H9 (cell line): ENCODE data around the gene NPHS2. TPM values are rescaled to one million over a fixed set of nuclear protein-coding genes. Genes with fewer than 3 reads are reported as not detected.

Experiments
- DNase-seq: peaks from one replicate; pipeline ENCODE4 v3.0.0-alpha.2; 2017
- H2AFZ ChIP-seq: one replicate; pipeline ENCODE4 v1.6.1; 2013; ENCODE audit warnings: mild to moderate bottlenecking, low read length, control low read depth, moderate library complexity
- H2AK5ac ChIP-seq: 2 replicates; pipeline ENCODE4 v1.6.1; 2013; ENCODE audit warnings: low read length, control low read depth, mixed read lengths; ENCODE audit not compliant: insufficient read length
- H2BK120ac ChIP-seq: one replicate; pipeline ENCODE4 v1.6.1; 2013; ENCODE audit warnings: low read depth, mild to moderate bottlenecking, low read length, control low read depth, inconsistent platforms; ENCODE audit not compliant: poor library complexity, severe bottlenecking
- H2BK12ac ChIP-seq: 2 replicates; pipeline ENCODE4 v1.6.1; 2013; ENCODE audit warnings: low read length, control low read depth, mixed read lengths, low read depth; ENCODE audit not compliant: insufficient read length
- H2BK15ac ChIP-seq: 2 replicates; pipeline ENCODE4 v1.6.1; 2013; ENCODE audit warnings: low read depth, low read length, control low read depth
- H2BK20ac ChIP-seq: one replicate; pipeline ENCODE4 v1.6.1; 2013; ENCODE audit warnings: low read depth, mild to moderate bottlenecking, low read length, control low read depth, inconsistent platforms; ENCODE audit not compliant: poor library complexity, severe bottlenecking
- H2BK5ac ChIP-seq: 2 replicates; pipeline ENCODE4 v1.6.1; 2013; ENCODE audit warnings: low read length, control low read depth, mixed read lengths; ENCODE audit not compliant: insufficient read length
- H3K14ac ChIP-seq: 2 replicates; pipeline ENCODE4 v1.6.1; 2013; ENCODE audit warnings: low read length, control low read depth; ENCODE audit not compliant: insufficient read depth
- H3K18ac ChIP-seq: 2 replicates; pipeline ENCODE4 v1.6.1; 2013; ENCODE audit warnings: low read depth, mild to moderate bottlenecking, mixed read lengths, low read length, control low read depth; ENCODE audit not compliant: insufficient read length
- H3K23ac ChIP-seq: 2 replicates; pipeline ENCODE4 v1.6.1; 2013; ENCODE audit warnings: low read length, control low read depth, mixed read lengths, low read depth; ENCODE audit not compliant: insufficient read length
- H3K23me2 ChIP-seq: 2 replicates; pipeline ENCODE4 v1.6.1; 2013; ENCODE audit warnings: low read depth, mild to moderate bottlenecking, mixed read lengths, low read length, control low read depth; ENCODE audit not compliant: insufficient read length, poor library complexity, severe bottlenecking
- H3K27ac ChIP-seq: 2 replicates; pipeline ENCODE4 v1.5.1; 2013; ENCODE audit warnings: low read length, control low read depth, mixed read lengths, low read depth; ENCODE audit not compliant: insufficient read length
- H3K27me3 ChIP-seq: 2 replicates; pipeline ENCODE4 v1.6.1; 2013; ENCODE audit warnings: low read length, control low read depth, inconsistent platforms; ENCODE audit not compliant: insufficient read depth
- H3K4ac ChIP-seq: 2 replicates; pipeline ENCODE4 v1.6.1; 2013; ENCODE audit warnings: low read depth, mild to moderate bottlenecking, control low read depth, inconsistent platforms, low read length, moderate library complexity
- H3K4me1 ChIP-seq: 2 replicates; pipeline ENCODE4 v1.6.1; 2013; ENCODE audit warnings: low read length, control low read depth, inconsistent platforms; ENCODE audit not compliant: insufficient read depth
- H3K4me2 ChIP-seq: 2 replicates; pipeline ENCODE4 v1.6.1; 2013; ENCODE audit warnings: low read length, control low read depth, mixed read lengths; ENCODE audit not compliant: insufficient read length, insufficient read depth
- H3K56ac ChIP-seq: 2 replicates; pipeline ENCODE4 v1.6.1; 2013; ENCODE audit warnings: low read depth, mild to moderate bottlenecking, mixed read lengths, low read length, control low read depth; ENCODE audit not compliant: insufficient read length
- H3K79me1 ChIP-seq: 2 replicates; pipeline ENCODE4 v1.6.1; 2013; ENCODE audit warnings: low read depth, mild to moderate bottlenecking, moderate library complexity, low read length, control low read depth, inconsistent platforms; ENCODE audit not compliant: insufficient read depth, poor library complexity, severe bottlenecking
- H3K79me2 ChIP-seq: 2 replicates; pipeline ENCODE4 v1.6.1; 2013; ENCODE audit warnings: low read length, control low read depth, inconsistent platforms; ENCODE audit not compliant: insufficient read depth
- H3K9ac ChIP-seq: 2 replicates; pipeline ENCODE4 v1.6.1; 2013; ENCODE audit warnings: low read length, control low read depth, mixed read lengths; ENCODE audit not compliant: insufficient read length; ENCODE audit errors: extremely low read depth
- H3K9me3 ChIP-seq: one replicate; pipeline ENCODE4 v1.6.1; 2013; ENCODE audit warnings: low read depth, low read length, inconsistent platforms; ENCODE audit not compliant: control insufficient read depth
- H3T11ph ChIP-seq: one replicate; pipeline ENCODE4 v1.6.1; 2013; ENCODE audit warnings: mild to moderate bottlenecking, low read length, control low read depth, inconsistent platforms
- H4K20me1 ChIP-seq: one replicate; pipeline ENCODE4 v1.6.1; 2013; ENCODE audit not compliant: control insufficient read depth, insufficient read length, insufficient read depth
- H4K5ac ChIP-seq: 2 replicates; pipeline ENCODE4 v1.6.1; 2013; ENCODE audit warnings: low read depth, mild to moderate bottlenecking, mixed read lengths, low read length, control low read depth; ENCODE audit not compliant: insufficient read length
- H4K8ac ChIP-seq: replicated peaks from 2 replicates; pipeline ENCODE4 v1.6.1; 2013; ENCODE audit warnings: low read length, control low read depth, mixed read lengths, low read depth; ENCODE audit not compliant: insufficient read length
- H4K91ac ChIP-seq: 2 replicates; pipeline ENCODE4 v1.6.1; 2013; ENCODE audit warnings: low read depth, mild to moderate bottlenecking, moderate library complexity, mixed read lengths, low read length, control low read depth; ENCODE audit not compliant: insufficient read length
- H3K27ac Mint-ChIP-seq, 3 experiments: 2 replicates in 2 of 3; 3 replicates in 1 of 3; pipeline ENCODE4 v1.8.0; 2020 to 2021; ENCODE audit warnings: mixed read lengths in 3 of 3, mild to moderate bottlenecking in 1 of 3, moderate library complexity in 1 of 3
- H3K27me3 Mint-ChIP-seq: 2 replicates; pipeline ENCODE4 v1.8.0; 2021; ENCODE audit warnings: low read depth, mild to moderate bottlenecking, moderate library complexity, mixed read lengths
- H3K36me3 Mint-ChIP-seq, 3 experiments: 2 replicates in 2 of 3; 3 replicates in 1 of 3; pipeline ENCODE4 v1.8.0; 2020 to 2021; ENCODE audit warnings: low read depth in 3 of 3, mixed read lengths in 3 of 3; ENCODE audit not compliant: insufficient read depth in 1 of 3
- H3K4me1 Mint-ChIP-seq, 2 experiments: 2 replicates each; pipeline ENCODE4 v1.8.0; 2020; ENCODE audit warnings: mixed read lengths in 2 of 2
- H3K4me3 Mint-ChIP-seq, 2 experiments: 2 replicates in 1 of 2; 3 replicates in 1 of 2; pipeline ENCODE4 v1.8.0; 2020 to 2021; ENCODE audit warnings: mild to moderate bottlenecking in 2 of 2, mixed read lengths in 2 of 2, moderate library complexity in 1 of 2
- H3K9me3 Mint-ChIP-seq, 2 experiments: 2 replicates in 1 of 2; 3 replicates in 1 of 2; pipeline ENCODE4 v1.8.0; 2020; ENCODE audit warnings: mild to moderate bottlenecking in 2 of 2, mixed read lengths in 2 of 2, moderate library complexity in 1 of 2
- CTCF ChIP-seq: fragments of 200-600 bp; sonication (generic); conservative IDR thresholded peaks from 3 replicates; pipeline ENCODE4 v1.8.0; 2021; ENCODE audit warnings: antibody characterized with exemption, mild to moderate bottlenecking
- WGBS: extraction: QIAGEN DNeasy Blood & Tissue Kit; methylation state at CpG from one replicate; pipeline ENCODE4 v1.1.7; 2013; ENCODE audit warnings: missing lambda C conversion rate, low lambda C conversion rate, mixed read lengths; ENCODE audit not compliant: insufficient read length; ENCODE audit errors: extremely low coverage; 5-methylcytosine and 5-hydroxymethylcytosine counted together
- total RNA-seq: library from RNA; stranded (reverse); gene quantifications from 2 replicates; pipeline ENCODE4 v1.2.1, GENCODE V29; 2021

Gene NPHS2
- total RNA-seq, 1 experiment from 2014 or later, result not detected

- Mint-ChIP-seq H3K9me3 (peaks cover 3 to 7% of the 10 kb centered on the region in 2 experiments; a peak in 4 of 5 replicates), H3K4me1 (peaks cover 21 to 24% of the 10 kb centered on the region in 2 experiments), H3K27me3 (peaks cover 47% of the 10 kb centered on the region), H3K36me3 (peaks cover 0 to 1% (median 0%) of the 10 kb centered on the region in 3 experiments; a peak in 2 of 7 replicates), H3K4me3 (no peak overlapping the region; a peak in 1 of 5 replicates), H3K27ac (no peak overlapping the region)
- no peak for TF ChIP-seq CTCF
- Histone ChIP-seq H3K79me1 (no peaks in the 10 kb centered on the region), H3K9me3 (no peaks in the 10 kb centered on the region), H2AFZ (no peak overlapping the region), H2BK15ac (no peak overlapping the region), H3K14ac (no peak overlapping the region), H3K18ac (no peak overlapping the region), H3K4me2 (no peak overlapping the region), H2BK20ac (no peak overlapping the region), H2BK12ac (no peak overlapping the region), H3K9ac (no peak overlapping the region), H2AK5ac (no peak overlapping the region), H3K23me2 (no peaks in the 10 kb centered on the region), H3T11ph (no peak overlapping the region), H3K27ac (no peak overlapping the region), H3K79me2 (no peaks in the 10 kb centered on the region), H4K5ac (no peak overlapping the region), H2BK5ac (no peak overlapping the region), H3K4me1 (0 out of 2 replicates have a peak, but pooled peaks cover 5% of the 10 kb centered on the region), H4K91ac (no peak overlapping the region), H3K4ac (no peak overlapping the region), H3K23ac (no peak overlapping the region), H3K27me3 (peaks cover 9% of the 10 kb centered on the region; the same call in 1 of the 2 replicates), H2BK120ac (no peak overlapping the region), H4K8ac (no peak overlapping the region), H3K56ac (no peak overlapping the region), H4K20me1 (no peaks in the 10 kb centered on the region)
- no peak for DNase-seq
- WGBS, result no CpG with 5 or more reads among the region's 6 CpGs
These were observed 11.6 kb upstream of the NPHS2 start for GRCh38 chr1:179587336-179587735.
